A549 (cell line): Measurements from ENCODE around the gene GNE. TPM values are rescaled to one million over a fixed set of nuclear protein-coding genes. Genes with fewer than 3 reads are reported as not detected.

ENCODE experiments used
- ATAC-seq, 2 experiments: fragments of 200-7000 bp in 1 of 2; fragments of >200 bp in 1 of 2; cut with Nextera tagmentation in 1 of 2; cut with Tn5 transposase in 1 of 2; 3 replicates each; pipeline versions ENCODE4 v1.8.0 to v1.9.1; 2018 to 2020; ENCODE audit warnings: mild to moderate bottlenecking in 1 of 2, moderate library complexity in 1 of 2
- CTCF ChIA-PET: fragments of 300-600 bp; sonication (Branson Sonifier 250); formaldehyde crosslinking; extraction: SDS; loops from one replicate; lab custom pipeline; 2021; ENCODE audit warnings: antibody characterized with exemption, inconsistent platforms; lab: Yijun Ruan, JAX
- POLR2A ChIA-PET: fragments of 350-600 bp; formaldehyde crosslinking; extraction: SDS; loops from one replicate; lab custom pipeline; 2021; ENCODE audit warnings: antibody characterized with exemption, inconsistent platforms; lab: Yijun Ruan, JAX
- DNase-seq, 2 experiments: peaks; one replicate each; pipeline versions ENCODE4 v3.0.0 to v3.0.0-alpha.2; 2011 to 2016; ENCODE audit warnings: low read depth in 1 of 2, low spot score in 1 of 2
- FAIRE-seq: peaks from 2 replicates; lab custom pipeline; 2011; peaks lifted over from hg19 to GRCh38; lab: Jason Lieb, UNC
- H3K27ac ChIP-seq, 2 experiments: fragments of >200 bp; sonication (Bioruptor Twin); formaldehyde crosslinking; 3 replicates each; pipeline ENCODE4 v1.5.1; 2016 to 2017
- H3K4me1 ChIP-seq: fragments of >200 bp; sonication (Bioruptor Twin); formaldehyde crosslinking; 3 replicates; pipeline ENCODE4 v1.6.1; 2016
- H3K4me2 ChIP-seq: fragments of >200 bp; sonication (Bioruptor Twin); formaldehyde crosslinking; 3 replicates; pipeline ENCODE4 v1.6.1; 2016
- H3K4me3 ChIP-seq: fragments of >200 bp; sonication (Bioruptor Twin); formaldehyde crosslinking; 3 replicates; pipeline ENCODE4 v1.5.1; 2016
- H3K9me3 ChIP-seq: fragments of >200 bp; sonication (Bioruptor Twin); formaldehyde crosslinking; 3 replicates; pipeline ENCODE4 v1.6.1; 2016
- BHLHE40 ChIP-seq: IDR thresholded peaks from 2 replicates; pipeline ENCODE4 v1.6.1; 2012; ENCODE audit warnings: low read depth, low read length, inconsistent platforms
- CBX2 ChIP-seq: fragments of 200-600 bp; sonication (generic); IDR thresholded peaks from 2 replicates; pipeline ENCODE4 v1.6.1; 2016; ENCODE audit warnings: low read depth, mild to moderate bottlenecking, borderline replicate concordance
- CHD4 ChIP-seq: fragments of 200-600 bp; sonication (generic); IDR thresholded peaks from 2 replicates; pipeline ENCODE4 v1.6.1; 2016; ENCODE audit warnings: antibody characterized with exemption, mild to moderate bottlenecking, borderline replicate concordance
- ELK1 ChIP-seq: fragments of 150-350 bp; IDR thresholded peaks from 2 replicates; pipeline ENCODE4 v1.6.1; 2014; ENCODE audit warnings: low read depth, mild to moderate bottlenecking, low read length
- EP300 ChIP-seq, 2 experiments: fragments of >200 bp; sonication (Bioruptor Twin); formaldehyde crosslinking; IDR thresholded peaks; 2 replicates in 1 of 2; 3 replicates in 1 of 2; pipeline ENCODE4 v1.6.1; 2016 to 2017
- FOXS1 ChIP-seq: fragments of 250-450 bp; sonication (Bioruptor Pico); IDR thresholded peaks from 2 replicates; pipeline ENCODE4 v1.5.0; 2020; ENCODE audit warnings: mild to moderate bottlenecking, moderate library complexity
- HDAC2 ChIP-seq: fragments of 200-600 bp; sonication (generic); IDR thresholded peaks from 2 replicates; pipeline ENCODE4 v1.6.1; 2016
- HES2 ChIP-seq: fragments of >200 bp; sonication (Bioruptor Twin); formaldehyde crosslinking; IDR thresholded peaks from 2 replicates; pipeline ENCODE4 v1.6.1; 2016
- JUNB ChIP-seq: fragments of >200 bp; sonication (Bioruptor Twin); formaldehyde crosslinking; IDR thresholded peaks from 2 replicates; pipeline ENCODE4 v1.6.1; 2016
- KDM5A ChIP-seq: fragments of 200-600 bp; sonication (generic); IDR thresholded peaks from 2 replicates; pipeline ENCODE4 v1.6.1; 2016; ENCODE audit warnings: antibody characterized with exemption, mild to moderate bottlenecking
- MYC ChIP-seq: IDR thresholded peaks from 2 replicates; pipeline ENCODE4 v1.6.1; 2012; ENCODE audit warnings: mild to moderate bottlenecking, inconsistent platforms, low read length, improper control_type of control experiment, borderline replicate concordance
- NPAS2 ChIP-seq: fragments of 250-450 bp; sonication (Bioruptor Pico); IDR thresholded peaks from 2 replicates; pipeline ENCODE4 v1.8.0; 2022; ENCODE audit warnings: mild to moderate bottlenecking, moderate library complexity, borderline replicate concordance
- POLR2AphosphoS2 ChIP-seq: conservative IDR thresholded peaks from 2 replicates; pipeline ENCODE4 v1.6.1; 2012; ENCODE audit warnings: low read length, improper control_type of control experiment, inconsistent platforms
- RCOR1 ChIP-seq: fragments of 150-350 bp; IDR thresholded peaks from 2 replicates; pipeline ENCODE4 v1.6.1; 2014; ENCODE audit warnings: antibody characterized with exemption, low read length, low read depth
- TP53 ChIP-seq: fragments of 250-450 bp; sonication (Bioruptor Pico); IDR thresholded peaks from 2 replicates; pipeline ENCODE4 v1.5.0; 2021; ENCODE audit warnings: mild to moderate bottlenecking, moderate library complexity
- ZC3H11A ChIP-seq: fragments of 450-650 bp; IDR thresholded peaks from 2 replicates; pipeline ENCODE4 v1.6.1; 2014; ENCODE audit warnings: antibody characterized with exemption, mild to moderate bottlenecking
- WGBS: methylation state at CpG from one replicate; pipeline ENCODE4 v1.1.6; 2017; ENCODE audit errors: missing lambda C conversion rate; 5-methylcytosine and 5-hydroxymethylcytosine counted together
- polyA plus RNA-seq, 4 experiments: library from polyadenylated mRNA; depleted of rRNA in 3 of 4; stranded (reverse); fragments of >200 nt; fragmentation: RNase III in 1 of 4; extraction: RNeasy Plus Mini Kit Qiagen cat#74134 plus additional on column Dnase treatment in 1 of 4; gene quantifications; 2 replicates in 3 of 4; 3 replicates in 1 of 4; pipeline ENCODE4 v1.2.3, GENCODE V29; 2011 to 2017
- TF ChIP-seq, protein P1 (sequence below): fragments of 200-600 bp; sonication (generic); IDR thresholded peaks from 2 replicates; pipeline ENCODE4 v1.6.1; 2016; ENCODE audit warnings: antibody characterized with exemption, mild to moderate bottlenecking, moderate library complexity
- TF ChIP-seq, protein P2 (sequence below): fragments of >200 bp; sonication (Bioruptor Twin); formaldehyde crosslinking; IDR thresholded peaks from 3 replicates; pipeline ENCODE4 v1.5.1; 2016

The GNE gene
- polyA plus RNA-seq, 2 of the 4 experiments (the other 2 are of a cell fraction) = 23.0 to 32.9 TPM

DNA sequence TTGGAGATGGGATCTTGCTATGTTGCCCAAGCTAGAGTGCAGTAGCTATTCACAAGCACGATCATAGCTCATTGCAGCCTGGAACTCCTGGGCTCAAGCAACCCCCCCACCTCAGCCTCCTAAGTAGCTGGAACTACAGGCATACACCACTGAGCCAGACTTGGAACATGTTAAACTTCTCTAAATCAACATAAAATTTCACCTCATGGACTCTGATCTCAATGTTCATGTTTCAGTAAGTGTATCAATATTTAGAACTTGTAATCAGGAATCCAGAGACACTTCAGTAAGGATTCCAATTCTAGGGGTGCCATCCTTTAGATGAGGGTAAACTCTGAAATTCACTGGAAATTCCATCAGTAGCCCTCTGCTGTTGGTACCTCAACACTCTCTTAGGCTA lies 6.8 kb downstream of the GNE start:
- peaks cover 15% of the 10 kb centered on the region; the same call in 2 of the 3 replicates for H3K4me1 ChIP-seq
- TF ChIP-seq ZC3H11A = no peak
- no peak for ATAC-seq
- no peaks in the 10 kb centered on the region for H3K9me3 ChIP-seq
- ChIA-PET POLR2A (no interaction called here), CTCF (interaction anchor here (0.6 to 13.7 kb wide), 5 partner anchors 27 to 145 kb away, joined by 3 to 221 read pairs (median 5); no protein-coding TSS in a partner anchor)
- no peak overlapping the region for H3K4me2 ChIP-seq
- no peak overlapping the region for H3K4me3 ChIP-seq
- DNase-seq = no peak
- WGBS = 94% methylated on average over 1 of the region's 1 CpG
- no peak overlapping the region for H3K27ac ChIP-seq
- no peak for FAIRE-seq

- DNase-seq = no peak
- FAIRE-seq = no peak
- TF ChIP-seq ZC3H11A (no peak), FOXS1 (CRISPR knock-in tag) (no peak), CBX2 (no peak), EP300 (IDR thresholded peaks at IDR 0.05) (no peak), HES2 (no peak), JUNB (no peak), MYC (no peak), RCOR1 (no peak), ELK1 (no peak), CHD4 (no peak), BHLHE40 (no peak), HDAC2 (no peak), TP53 (no peak)
- TF ChIP-seq, protein P1, sequence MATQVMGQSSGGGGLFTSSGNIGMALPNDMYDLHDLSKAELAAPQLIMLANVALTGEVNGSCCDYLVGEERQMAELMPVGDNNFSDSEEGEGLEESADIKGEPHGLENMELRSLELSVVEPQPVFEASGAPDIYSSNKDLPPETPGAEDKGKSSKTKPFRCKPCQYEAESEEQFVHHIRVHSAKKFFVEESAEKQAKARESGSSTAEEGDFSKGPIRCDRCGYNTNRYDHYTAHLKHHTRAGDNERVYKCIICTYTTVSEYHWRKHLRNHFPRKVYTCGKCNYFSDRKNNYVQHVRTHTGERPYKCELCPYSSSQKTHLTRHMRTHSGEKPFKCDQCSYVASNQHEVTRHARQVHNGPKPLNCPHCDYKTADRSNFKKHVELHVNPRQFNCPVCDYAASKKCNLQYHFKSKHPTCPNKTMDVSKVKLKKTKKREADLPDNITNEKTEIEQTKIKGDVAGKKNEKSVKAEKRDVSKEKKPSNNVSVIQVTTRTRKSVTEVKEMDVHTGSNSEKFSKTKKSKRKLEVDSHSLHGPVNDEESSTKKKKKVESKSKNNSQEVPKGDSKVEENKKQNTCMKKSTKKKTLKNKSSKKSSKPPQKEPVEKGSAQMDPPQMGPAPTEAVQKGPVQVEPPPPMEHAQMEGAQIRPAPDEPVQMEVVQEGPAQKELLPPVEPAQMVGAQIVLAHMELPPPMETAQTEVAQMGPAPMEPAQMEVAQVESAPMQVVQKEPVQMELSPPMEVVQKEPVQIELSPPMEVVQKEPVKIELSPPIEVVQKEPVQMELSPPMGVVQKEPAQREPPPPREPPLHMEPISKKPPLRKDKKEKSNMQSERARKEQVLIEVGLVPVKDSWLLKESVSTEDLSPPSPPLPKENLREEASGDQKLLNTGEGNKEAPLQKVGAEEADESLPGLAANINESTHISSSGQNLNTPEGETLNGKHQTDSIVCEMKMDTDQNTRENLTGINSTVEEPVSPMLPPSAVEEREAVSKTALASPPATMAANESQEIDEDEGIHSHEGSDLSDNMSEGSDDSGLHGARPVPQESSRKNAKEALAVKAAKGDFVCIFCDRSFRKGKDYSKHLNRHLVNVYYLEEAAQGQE = no peak
- TF ChIP-seq, protein P2, sequence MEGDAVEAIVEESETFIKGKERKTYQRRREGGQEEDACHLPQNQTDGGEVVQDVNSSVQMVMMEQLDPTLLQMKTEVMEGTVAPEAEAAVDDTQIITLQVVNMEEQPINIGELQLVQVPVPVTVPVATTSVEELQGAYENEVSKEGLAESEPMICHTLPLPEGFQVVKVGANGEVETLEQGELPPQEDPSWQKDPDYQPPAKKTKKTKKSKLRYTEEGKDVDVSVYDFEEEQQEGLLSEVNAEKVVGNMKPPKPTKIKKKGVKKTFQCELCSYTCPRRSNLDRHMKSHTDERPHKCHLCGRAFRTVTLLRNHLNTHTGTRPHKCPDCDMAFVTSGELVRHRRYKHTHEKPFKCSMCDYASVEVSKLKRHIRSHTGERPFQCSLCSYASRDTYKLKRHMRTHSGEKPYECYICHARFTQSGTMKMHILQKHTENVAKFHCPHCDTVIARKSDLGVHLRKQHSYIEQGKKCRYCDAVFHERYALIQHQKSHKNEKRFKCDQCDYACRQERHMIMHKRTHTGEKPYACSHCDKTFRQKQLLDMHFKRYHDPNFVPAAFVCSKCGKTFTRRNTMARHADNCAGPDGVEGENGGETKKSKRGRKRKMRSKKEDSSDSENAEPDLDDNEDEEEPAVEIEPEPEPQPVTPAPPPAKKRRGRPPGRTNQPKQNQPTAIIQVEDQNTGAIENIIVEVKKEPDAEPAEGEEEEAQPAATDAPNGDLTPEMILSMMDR = no peak
- H3K4me3 ChIP-seq = no peak overlapping the region
- no peak overlapping the region for H3K4me2 ChIP-seq
- H3K9me3 ChIP-seq = no peaks in the 10 kb centered on the region
- ChIA-PET POLR2A (interaction anchor here (1.0 kb wide), 1 partner anchor 79 kb away, joined by 3 read pairs; no protein-coding TSS in a partner anchor), CTCF (interaction anchor here (0.6 to 13.7 kb wide), 7 partner anchors 13 to 200 kb away, joined by 3 to 221 read pairs (median 5); no protein-coding TSS in a partner anchor)
- 0 out of 6 replicates have a peak overlapping the region, but pooled peaks of 1 of the 2 experiments have one; percentile 11 for H3K27ac ChIP-seq
- H3K4me1 ChIP-seq = peaks cover 15% of the 10 kb centered on the region; the same call in 2 of the 3 replicates
- ATAC-seq = 0 out of 6 replicates have a peak, but pooled peaks of 1 of the 2 experiments have one; percentile 24
- WGBS = 90% methylated on average over 1 of the region's 1 CpG
Measured at GRCh38 chr9:36250079-36250478, 8.2 kb downstream of the GNE start.

GRCh38 chr9:36249189-36249588 lies 9.1 kb downstream of the GNE start:
- TF ChIP-seq KDM5A (no peak), POLR2AphosphoS2 (no peak), NPAS2 (CRISPR knock-in tag) (no peak), HES2 (no peak)
- TF ChIP-seq, all 56 proteins: peak for 0
- H3K4me1 ChIP-seq = peaks cover 15% of the 10 kb centered on the region; the same call in 2 of the 3 replicates
- POLR2A ChIA-PET = no interaction called here
- ATAC-seq (no peak), DNase-seq (no peak), FAIRE-seq (no peak)
- no peaks in the 10 kb centered on the region for H3K9me3 ChIP-seq
- H3K4me3 ChIP-seq = no peak overlapping the region
- H3K27ac ChIP-seq = no peak overlapping the region
- 92% methylated on average over 6 of the region's 6 CpGs for WGBS
- no peak overlapping the region for H3K4me2 ChIP-seq
- CTCF ChIA-PET = interaction anchor here (0.7 to 13.7 kb wide), 16 partner anchors 13 to 306 kb away, joined by 3 to 221 read pairs (median 4); no protein-coding TSS in a partner anchor
